NCI-H524 (cell line): Measurements from ENCODE around the gene ST8SIA2.

Experiments used
- DNase-seq, 2 experiments: peaks; one replicate each; lab custom pipeline; 2025; lab: John Stamatoyannopoulos, UW

The ST8SIA2 gene, protein sequence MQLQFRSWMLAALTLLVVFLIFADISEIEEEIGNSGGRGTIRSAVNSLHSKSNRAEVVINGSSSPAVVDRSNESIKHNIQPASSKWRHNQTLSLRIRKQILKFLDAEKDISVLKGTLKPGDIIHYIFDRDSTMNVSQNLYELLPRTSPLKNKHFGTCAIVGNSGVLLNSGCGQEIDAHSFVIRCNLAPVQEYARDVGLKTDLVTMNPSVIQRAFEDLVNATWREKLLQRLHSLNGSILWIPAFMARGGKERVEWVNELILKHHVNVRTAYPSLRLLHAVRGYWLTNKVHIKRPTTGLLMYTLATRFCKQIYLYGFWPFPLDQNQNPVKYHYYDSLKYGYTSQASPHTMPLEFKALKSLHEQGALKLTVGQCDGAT

DNA sequence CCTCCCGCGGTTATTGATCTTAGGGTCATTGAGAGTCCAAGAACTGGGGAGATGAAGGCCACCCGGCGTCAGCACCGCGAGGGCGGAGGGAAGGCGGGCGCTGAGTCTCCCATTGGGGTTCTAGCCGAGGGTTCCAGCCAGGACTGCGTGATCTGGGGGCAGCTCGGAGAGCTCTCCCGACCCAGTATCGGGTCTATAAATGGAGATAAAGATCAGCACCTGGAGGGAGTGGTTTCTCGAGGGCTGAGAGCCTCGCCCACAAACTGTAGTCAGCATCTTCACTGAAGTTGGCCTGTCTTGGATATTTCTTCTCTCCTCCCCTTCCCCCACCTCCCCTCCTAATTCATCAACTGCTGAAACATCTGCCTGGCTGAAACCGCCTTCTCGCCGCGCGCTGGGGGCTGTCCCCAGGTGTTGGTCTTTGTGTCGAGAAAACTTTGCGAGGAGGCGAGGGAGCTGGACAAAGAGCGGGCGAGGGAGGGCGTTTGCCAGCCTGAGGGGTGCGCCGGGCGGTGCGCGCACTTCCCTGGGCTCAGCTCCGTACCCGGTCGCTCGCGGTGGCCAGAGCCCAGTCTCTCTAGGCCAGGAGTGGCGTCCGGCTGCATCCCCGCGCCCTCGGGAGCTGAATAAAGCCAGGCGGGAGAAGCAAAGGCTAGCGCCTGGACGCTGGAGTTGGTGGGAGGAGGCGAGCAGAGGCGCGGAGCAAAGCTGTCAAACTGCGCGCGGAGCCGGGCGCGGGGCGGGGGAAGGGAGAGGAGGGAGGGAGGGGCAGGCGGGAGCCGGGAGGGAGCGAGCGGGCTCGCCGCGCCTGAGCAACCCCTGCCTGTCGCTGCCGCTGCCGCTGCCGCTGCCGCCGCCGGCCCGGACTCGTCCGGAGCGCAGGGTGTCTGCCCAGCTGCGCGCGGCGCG is at the start of gene ST8SIA2:
TSS of gene ST8SIA2 (plus strand) at position 811 of the 909 bp plus-strand sequence. CDS start 184 bp downstream, outside the sequence.
- peak; percentile 51 to 66 for DNase-seq

DNA sequence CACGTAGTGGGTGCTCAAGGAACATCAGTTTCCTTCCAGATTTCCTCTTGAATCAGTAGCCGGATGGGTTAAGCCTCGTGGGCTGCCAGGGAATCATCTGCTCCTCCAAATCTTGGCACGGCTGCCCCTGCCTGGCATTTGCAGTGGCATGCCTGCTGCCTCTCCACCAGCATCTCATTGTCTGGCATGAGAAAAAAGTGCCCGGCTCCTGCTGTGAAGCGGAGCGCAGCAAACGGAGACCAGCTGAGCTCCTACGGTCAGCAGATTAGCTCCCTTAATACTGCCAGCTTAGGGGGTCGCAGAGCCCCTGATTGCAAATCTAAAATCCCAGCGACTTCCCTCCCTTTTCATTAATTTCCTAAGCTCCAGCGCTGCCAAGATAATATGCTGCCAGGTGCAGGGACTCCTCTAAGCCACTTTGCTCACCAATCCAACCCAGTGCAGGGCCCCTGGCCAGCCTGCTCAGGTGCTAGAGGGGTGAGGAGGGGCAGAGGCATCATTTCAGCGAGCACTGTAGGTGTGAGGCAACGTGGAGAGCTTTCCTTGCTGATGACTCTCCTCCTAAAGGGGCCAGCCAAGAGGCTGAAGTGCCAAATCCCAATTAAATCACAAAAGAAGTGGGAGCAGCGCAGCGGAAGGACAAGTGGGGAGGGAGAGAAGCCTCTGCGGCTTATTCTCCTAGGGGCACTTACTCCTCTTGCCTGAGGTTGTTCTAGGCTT is 49.6 kb upstream of the ST8SIA2 start:
- peak; percentile 95 for DNase-seq

DNA sequence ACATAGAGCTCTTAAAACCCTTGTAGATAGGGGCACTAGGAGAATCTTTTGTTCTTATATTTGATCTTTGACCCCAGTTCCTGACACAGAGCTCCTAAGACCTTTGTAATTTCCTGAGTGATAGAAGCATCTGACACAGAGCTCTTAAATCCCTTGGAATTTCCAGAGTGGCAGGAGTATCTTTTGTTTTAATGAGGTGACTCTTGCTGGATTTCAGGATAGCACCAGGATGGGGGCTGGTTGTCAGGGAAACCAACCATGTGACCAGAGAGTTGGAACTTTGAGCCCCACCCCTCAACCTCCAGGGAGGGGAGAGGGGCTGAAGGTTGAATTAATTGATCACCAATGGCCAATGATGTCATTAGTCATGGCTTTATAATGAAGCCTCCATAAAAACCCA is 47.6 kb upstream of the ST8SIA2 start:
- DNase-seq = no peak

DNA sequence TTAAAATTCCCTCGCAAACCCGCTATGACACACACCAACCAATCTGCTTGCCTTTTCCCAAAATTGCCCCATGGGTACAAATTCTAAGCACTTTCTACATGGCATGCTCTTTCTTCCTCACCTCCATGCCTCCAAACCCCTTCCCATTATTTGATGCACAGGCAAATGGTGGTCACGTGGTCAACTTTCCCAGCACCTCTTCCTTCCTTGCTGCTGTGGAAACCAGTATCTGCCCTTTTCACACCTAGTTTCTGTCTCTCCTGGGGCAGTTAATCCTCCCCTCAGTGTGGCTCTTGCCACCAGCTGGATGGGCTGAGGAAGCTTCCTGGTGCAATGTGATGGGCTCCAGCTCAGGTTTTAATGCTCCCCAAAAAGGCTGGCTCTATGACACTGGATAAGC is 38.4 kb upstream of the ST8SIA2 start:
- no peak for DNase-seq

DNA sequence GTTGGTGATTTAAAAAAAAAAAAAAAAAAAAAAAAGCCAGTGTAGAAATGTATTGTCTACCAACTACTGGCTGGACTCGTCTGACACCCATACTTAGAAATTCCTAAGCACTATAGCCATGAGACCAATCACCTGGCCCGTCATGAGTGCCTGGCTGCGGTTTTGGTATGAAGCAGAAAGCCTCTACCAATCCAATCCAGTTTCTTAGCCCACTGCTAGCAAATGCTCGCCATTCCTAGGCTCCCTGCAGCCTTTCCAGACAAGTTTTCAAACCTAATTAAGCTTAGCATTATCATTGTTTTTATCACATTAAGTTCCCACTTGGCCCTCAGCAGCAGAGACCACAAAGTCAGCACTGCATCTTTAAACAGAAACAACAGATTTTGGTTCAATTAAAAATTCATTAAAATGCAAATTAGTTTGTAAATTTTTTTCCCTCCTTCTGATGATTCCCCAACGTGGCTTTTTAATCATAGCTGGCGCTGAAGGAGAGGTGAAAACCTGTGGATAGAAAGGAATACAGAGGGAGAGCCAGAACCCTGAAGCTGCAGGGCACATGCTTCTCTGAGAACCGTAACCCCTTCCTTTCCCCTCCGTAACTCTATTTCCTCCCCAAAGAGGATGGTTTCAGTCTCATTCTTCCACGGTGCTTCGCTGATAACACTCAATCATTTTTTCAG is 32.2 kb upstream of the ST8SIA2 start:
- DNase-seq = no peak

DNA sequence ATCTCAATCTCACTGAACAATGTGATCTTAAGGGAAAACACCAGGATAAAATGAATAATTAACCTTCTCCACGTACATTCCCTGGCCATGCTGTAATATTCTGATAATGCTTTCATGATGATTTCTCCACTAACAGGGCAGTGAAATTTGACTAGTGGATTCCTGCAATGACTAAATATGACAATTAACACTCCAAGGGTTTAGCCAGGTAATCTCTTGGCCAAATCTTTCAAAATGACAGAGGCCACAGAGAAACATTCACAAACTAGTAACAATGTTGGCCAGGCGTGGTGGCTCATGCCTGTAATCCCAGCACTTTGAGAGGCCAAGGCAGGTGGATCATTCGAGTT is 31.7 kb upstream of the ST8SIA2 start:
- DNase-seq = no peak

DNA sequence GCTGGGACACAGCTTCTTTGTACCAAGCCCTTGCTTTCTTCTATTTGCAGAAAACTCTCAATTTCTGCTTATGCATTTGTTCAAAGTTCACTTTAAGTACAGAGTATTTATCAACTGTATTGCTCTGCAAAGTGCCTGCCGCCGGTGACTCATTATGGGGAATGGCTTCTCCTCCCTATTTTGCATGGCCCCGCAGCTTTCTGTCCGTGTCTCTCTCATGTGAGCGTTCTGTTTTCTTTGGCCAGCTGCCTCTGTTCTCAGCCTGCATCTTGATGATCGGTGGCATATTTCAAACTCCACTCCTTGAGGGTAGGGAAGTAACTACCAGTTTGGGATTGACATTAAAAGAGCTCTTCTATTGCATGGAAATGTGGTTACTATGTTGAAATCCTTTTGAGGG is 28.6 kb upstream of the ST8SIA2 start:
- DNase-seq = no peak

DNA sequence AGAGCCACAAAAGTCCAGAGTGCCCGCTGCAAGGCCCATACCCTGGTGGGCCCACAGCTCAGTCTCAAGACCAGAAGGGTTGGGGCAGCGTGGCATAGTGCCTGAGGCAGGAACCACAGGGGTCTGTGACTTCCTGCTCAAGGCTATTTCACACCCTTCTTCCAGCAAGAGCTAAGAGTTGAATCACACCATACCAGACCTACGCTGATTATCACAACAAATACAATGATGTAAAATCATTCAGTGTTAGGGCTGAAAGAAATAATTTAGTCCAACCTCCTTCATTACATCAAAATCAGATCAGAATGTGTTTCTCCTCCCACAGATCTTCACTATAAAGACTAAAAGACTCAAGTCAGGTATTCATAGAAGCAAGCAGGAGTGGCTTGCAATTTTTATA is 27.8 kb upstream of the ST8SIA2 start:
- no peak for DNase-seq

DNA sequence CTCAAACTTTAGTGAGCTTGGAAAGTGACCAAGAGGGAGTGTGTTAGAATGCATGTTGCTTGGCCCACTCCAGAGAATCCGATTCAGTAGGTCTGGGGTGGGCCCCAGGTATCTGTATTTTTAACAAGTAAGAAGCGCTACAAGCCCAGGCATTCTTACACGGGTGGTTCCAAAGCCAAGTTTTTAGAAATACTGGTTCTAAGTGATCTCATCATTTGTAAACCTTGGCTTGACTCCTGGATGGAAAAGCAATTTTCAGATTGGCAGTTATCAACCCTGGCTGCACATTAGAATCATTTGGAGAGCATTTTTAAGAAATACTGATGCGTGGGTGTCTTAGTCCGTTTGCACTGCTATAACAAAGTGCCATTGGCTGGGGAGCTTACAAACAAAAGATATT is 27.3 kb upstream of the ST8SIA2 start:
- DNase-seq = no peak

DNA sequence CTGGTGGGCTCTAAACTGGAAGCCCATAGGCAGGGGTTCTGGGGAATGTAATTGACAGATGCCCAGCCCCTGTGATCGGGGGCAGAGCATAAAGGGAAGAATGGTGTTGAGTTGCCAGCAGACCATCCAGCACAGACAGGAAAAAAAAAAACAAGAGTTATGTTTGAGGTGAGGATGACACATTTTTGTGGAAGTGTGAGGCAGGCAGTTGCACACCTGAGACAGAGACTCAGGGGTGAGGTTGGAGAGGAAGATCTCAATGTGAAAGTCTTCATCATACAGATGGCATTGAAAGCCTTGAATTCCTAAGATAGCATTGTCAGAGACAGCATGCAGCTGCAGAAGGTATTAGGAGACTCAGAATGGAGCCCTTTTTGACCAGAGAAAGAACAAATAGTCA is 18.6 kb upstream of the ST8SIA2 start:
- no peak for DNase-seq

DNA sequence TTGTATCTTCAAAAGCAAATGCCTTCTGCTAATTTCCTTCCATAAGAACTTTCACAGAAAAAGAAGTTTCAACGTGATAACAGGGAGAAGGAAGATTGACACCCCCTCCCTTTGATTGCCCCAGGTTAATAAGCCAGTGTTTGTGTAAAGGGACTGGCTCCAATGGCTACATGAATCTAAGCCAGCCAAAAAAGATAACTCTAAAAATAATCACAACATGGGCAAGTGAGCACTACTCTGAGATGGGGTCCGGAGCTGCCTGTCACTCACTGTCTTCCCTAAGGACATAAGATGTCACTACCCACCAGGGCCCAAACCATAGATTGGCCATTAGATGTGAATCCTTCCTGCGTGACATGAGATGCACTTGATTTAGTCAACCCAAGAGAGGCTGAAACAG is 17.6 kb upstream of the ST8SIA2 start:
- DNase-seq = no peak

DNA sequence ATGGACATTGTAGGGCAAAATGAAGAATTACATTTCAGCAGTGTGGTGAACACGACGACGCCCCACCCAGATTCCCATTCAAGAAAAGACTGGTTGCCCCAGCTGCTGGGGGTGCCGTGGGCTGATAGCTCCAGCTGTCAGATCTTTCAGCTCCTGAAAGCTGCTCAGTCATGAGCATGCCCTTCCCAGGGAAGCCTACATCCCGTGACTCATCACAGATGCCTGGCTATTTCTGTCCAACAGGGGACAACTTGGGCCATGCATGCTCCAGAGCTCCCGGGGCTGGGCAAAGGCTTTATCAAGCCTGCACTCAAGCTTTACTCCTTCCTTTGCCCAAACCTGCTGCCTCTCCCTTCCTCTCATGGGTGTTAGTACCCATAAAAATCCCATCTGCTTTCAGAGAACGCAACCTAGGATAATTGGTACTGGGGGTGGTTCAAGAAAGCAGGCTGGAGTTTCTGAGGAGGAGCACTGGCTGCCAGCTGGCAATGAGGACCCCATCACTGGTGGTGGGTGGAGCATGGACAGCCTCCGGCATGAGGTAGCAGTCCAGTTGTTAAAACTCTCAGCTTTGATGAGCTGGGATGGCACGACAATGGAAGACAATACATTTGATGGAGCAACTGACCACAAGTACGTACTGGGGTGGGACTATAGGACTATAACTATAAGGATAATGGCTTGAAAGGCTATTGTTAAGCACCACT is 16.4 kb upstream of the ST8SIA2 start:
- DNase-seq = peak; percentile 26 to 78

DNA sequence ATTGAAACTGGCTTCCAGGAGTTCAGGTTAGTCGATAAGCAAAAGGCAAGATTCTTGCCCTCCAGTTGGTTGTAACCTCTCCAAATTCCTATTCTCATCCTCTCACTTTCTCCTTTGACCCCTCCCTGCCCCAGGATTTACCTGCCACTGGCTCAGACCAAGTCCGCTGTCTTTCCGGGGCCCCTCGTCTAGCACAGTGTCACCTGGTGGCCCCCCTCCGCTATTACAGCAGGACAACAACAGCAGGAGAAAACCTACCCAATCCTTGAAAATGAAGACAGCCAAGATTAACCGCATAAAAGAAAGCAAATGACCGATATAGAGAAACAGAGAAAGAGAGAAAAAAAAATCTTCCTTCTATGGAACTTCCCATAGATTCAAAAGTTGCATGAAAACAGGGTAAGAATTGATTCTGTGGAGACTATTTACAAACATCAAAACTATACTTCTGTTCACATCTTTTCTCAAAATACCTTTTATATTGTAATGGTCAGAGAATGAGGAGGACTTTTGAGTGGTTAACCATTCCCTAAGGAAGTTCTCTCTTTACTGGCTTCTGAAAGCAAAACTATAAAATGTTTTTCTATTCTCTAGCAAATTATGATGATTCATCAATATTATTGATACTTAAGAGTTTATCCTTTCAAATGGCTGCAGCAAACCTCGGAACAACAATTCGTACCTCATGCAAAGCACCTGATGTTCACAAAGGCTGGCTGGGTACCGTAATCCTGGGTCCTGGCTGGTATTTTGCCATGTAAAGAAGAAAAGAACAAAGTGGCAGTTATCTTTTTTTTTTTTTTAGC is 10.0 kb upstream of the ST8SIA2 start:
- no peak for DNase-seq

DNA sequence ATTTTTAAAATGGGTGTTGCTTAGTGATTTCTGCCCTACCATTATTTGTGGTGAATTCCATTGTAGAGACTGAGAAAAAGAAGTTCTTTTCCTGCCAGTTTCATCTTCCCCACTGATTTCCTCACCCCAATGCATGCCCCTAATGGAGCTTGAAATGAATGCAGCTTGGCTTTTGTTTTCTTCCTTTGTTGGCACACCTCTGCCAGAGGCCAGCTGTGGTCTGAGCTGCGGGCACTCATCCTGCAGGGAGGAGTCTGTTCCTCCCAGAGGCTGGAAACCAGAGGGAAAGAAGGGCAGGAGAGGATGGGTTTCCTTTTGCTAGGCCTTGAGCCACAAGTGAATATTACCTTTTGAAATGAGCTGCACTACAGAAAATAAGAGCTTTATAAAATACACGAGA is 9.3 kb upstream of the ST8SIA2 start:
- no peak for DNase-seq

DNA sequence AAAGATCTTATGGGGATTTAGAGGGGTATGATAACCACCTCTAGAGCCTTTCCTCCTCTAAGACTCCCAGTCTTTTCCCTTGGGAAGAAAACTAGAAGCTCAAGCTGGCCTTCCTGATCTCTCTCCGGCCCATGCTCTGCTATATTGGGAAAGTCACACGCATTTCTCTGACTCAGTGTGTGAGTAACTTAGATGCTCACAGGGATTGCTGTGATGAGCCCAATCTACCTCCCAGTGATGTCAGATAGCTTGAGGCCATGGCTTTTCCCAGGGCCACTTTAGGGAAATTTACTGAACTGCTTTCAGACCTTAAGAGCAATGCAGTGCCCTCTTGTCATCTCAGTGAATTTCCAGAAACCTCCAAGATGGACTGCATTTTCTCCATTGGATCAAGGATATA is 8.6 kb upstream of the ST8SIA2 start:
- DNase-seq = no peak

DNA sequence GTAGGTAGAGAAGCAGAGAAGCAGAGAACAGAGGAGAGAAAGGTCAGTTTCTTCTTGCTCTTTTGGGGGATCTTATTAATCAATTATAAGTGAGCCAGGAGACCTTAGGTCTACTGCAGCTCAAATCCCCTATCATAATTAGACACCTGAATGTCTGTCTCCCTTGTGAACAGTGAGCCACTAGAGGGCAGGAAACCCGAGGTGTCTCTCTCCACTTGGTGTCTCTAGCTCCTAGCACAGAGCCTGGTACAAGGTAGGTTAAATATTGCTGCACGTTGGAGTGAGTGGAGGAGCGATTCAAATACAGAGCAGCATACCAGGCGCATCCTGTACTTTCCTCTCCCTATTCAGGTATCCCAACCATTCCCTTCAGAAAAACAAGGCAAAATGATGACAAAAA is 2.0 kb upstream of the ST8SIA2 start:
- DNase-seq = peak; percentile 45 to 81

DNA sequence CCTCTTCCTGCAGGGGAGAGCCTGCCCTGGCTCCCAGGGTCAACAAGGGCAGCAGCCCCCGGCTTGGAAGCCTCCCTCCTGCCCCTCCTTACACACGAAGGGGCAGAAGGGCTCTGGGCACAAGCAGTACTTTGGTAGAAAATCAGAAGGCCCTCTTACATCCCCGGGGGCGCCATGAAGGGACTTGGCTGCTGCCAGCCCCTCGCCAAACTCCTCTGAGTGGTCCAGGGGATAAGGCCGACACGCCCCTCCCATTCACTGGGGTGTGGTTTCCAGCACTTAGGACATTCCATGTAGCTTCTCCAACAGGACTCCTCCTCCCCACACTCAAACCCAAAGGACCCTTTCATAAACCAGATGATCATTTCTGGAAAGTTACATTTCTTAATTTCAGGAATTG is 1.2 kb upstream of the ST8SIA2 start:
- peak in 1 of 2 experiments; percentile 45 for DNase-seq

DNA sequence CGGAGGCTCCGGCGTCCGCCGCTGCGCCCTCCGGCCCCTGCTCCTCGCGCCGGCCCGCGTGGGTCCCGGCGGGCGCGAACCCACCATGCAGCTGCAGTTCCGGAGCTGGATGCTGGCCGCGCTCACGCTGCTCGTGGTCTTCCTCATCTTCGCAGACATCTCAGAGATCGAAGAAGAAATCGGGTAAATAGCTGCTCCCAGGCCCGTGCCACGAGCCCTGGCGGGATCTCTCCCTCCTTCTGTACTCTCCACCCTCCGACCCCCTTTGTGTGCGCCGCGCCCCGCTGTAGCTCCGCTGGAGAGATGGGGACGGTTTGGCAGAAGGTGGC is 263 bp downstream of the ST8SIA2 start:
- peak; percentile 51 to 66 for DNase-seq

DNA sequence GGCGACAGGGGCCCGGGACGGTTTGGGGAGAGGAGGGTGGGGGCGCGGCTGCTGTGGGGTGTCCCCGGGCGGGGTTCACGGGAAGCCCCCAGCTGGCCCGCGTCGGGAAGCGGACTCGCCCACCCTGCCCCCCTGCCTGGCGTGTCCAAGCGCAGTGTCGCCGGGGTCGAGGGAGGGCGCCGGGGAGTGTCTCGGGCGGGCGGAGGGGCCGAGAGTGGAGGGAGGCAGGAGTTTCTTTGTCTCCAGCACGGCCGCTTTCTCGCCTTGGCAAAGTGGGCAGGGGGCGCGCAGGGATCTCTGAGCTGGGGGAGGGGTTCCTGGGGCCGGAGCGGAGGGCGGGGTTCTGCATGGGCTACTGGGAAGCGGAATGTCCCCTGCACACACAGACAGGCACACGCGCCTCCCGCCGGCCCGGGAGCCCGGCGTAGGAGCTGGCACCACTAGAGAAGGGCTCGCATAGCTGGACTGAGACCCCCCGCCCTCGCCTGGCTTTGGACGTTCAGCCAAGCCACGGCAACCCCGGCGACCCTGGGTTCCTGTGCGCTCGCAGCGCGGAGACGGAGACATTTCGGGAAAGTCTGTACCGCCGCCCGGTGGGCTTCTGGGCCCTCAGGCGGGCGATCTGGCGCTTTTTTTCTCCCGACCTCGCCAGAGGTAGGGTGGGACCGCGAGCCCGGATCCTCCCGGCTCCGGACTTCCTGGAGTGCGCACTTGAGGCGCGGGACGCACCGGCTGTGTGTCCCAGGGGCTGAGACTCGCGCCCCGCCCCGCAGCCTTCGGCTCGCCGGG is 822 bp downstream of the ST8SIA2 start:
- peak; percentile 34 to 51 for DNase-seq

DNA sequence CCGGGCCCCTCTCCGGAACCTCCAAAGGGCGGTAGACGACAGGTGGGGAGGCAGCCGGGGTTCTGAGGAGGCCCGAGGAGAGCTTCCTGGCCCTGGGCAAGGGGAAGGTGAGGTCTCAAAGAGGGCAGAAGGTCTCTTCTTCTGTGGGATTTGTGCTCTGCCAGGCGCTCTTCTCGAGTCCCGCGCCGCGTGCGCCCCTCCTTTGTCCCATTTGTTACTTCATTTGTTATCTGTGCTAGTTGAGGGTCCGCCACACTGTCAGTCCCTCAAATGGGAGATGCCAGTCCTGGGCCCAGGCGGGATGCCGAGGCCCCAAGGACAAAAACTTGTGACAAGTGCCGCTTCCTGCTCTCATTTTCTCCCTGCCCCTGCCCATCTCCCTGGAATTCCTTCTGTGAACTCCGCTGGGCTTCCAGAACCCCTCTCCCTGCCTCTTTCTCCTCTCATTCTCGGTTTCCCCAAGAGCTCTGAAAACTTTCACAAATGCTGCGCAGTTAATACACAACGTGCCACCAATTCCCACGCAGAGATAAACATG is 1.5 kb downstream of the ST8SIA2 start:
- no peak for DNase-seq
